GM19035 (cell line): ENCODE measurements around the gene ABCB4.

Experiments
- ATAC-seq: cut with Tn5 transposase; IDR thresholded peaks from one replicate; pipeline ENCODE4 v1.9.1; 2021; ENCODE audit not compliant: unreplicated experiment

ABCB4 gene

DNA sequence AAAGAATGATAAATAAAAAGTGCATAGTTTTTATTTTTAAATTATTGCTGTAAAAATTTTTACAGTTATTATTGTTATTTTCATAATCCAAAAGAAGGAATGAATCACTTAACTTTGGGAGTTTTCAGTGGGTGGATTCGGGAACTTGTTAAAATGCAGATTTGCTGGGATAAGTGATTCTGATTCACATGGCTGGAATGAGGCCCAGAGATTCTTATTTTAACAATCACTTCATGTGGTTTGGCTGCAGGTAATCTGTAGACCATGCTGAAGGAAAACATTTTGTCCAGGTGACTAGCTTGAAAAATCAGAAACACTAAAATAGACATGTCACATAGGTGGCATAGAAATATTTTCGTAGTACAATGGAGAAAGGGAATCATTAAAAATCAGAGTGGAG is 116.1 kb downstream of the ABCB4 start:
- ATAC-seq, result no peak

DNA sequence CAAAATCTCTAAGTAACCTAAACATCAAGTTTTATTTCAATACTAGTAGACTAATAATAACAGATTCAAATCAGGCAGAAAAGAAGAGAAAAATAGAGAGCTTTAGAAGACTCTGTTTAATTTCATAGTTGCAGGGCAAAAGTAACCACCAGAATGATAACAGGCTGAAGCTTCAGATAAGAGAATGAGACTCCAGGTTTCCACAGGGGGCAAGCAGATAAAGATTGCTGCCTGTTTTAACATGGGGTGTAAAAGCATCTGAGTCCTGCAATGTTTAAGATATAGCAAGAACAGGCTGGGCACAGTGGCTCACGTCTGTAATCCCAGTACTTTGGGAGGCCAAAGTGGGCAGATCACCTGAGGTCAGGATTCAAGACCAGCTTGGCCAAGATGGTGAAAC is 119.0 kb downstream of the ABCB4 start:
- ATAC-seq, result no peak

DNA sequence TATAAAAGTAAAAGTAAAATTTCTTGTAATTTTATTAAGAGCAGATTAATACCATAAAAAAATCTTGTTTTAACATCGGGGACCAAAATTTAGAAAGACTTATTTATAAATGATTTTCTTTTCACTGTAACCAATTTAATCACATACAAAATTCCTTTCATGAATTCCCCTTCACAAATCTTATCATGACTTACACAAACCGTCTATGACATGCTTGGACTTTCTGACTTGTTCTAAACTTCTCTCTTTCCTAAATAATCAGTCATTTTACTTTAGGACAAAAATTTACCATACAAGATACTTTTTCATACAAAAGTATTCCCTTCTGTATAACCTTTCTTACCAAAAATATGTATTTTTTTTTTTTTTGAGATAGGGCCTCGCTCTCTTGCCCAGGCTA is 120.7 kb downstream of the ABCB4 start:
- no peak for ATAC-seq
